Keratinocyte (primary cell): Measurements from ENCODE around the gene COG5.

Source experiments
- EZH2 ChIP-seq: IDR thresholded peaks from one replicate; pipeline ENCODE4 v1.6.1; 2012; ENCODE audit warnings: inconsistent platforms, mild to moderate bottlenecking, low read length, moderate library complexity
- TF ChIP-seq, protein P1 (sequence below), 3 experiments: IDR thresholded peaks in 1 of 3; conservative IDR thresholded peaks in 1 of 3; optimal IDR thresholded peaks in 1 of 3; 2 replicates in 2 of 3; 3 replicates in 1 of 3; pipeline versions ENCODE3 to v1.5.1; 2011; ENCODE audit warnings: low read length in 3 of 3, mild to moderate bottlenecking in 3 of 3, moderate library complexity in 2 of 3, control low read depth in 1 of 3, inconsistent platforms in 1 of 3; ENCODE audit not compliant: insufficient read depth in 2 of 3; ENCODE audit errors: extremely low read depth in 1 of 3

DNA sequence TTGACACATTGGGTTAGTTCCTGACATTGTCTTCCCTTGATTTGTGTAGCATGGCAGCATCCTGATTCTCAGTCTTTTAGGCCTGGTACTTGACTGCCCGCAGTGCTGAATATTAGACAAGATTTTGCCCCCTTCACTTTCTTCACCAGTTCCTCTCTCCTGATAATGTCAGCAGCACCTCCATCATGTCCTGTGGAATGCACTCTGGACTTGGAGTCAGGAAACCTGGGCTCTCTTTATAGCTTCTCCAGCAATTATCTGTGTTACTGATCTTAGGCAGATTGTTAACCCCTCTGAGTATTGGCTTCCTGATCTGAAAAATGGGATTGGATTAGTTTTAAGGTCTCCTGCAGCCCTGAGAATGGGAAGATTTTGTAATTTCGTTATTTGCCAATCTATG is 375.9 kb downstream of the COG5 start:
- TF ChIP-seq, protein P1, sequence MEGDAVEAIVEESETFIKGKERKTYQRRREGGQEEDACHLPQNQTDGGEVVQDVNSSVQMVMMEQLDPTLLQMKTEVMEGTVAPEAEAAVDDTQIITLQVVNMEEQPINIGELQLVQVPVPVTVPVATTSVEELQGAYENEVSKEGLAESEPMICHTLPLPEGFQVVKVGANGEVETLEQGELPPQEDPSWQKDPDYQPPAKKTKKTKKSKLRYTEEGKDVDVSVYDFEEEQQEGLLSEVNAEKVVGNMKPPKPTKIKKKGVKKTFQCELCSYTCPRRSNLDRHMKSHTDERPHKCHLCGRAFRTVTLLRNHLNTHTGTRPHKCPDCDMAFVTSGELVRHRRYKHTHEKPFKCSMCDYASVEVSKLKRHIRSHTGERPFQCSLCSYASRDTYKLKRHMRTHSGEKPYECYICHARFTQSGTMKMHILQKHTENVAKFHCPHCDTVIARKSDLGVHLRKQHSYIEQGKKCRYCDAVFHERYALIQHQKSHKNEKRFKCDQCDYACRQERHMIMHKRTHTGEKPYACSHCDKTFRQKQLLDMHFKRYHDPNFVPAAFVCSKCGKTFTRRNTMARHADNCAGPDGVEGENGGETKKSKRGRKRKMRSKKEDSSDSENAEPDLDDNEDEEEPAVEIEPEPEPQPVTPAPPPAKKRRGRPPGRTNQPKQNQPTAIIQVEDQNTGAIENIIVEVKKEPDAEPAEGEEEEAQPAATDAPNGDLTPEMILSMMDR (optimal IDR thresholded peaks at IDR 0.05 in 1 of 3, IDR thresholded peaks at IDR 0.05 in 1 of 3, conservative IDR thresholded peaks at IDR 0.05 in 1 of 3; ENCODE audit: extremely low read depth in 1 of 3, insufficient read depth in 2 of 3, low read length in 3 of 3) = no peak
- TF ChIP-seq EZH2 = no peak
